Choroid plexus epithelial cell (primary cell): Measurements from ENCODE around the gene GORASP2.

Source experiments
- DNase-seq: peaks from one replicate; pipeline ENCODE4 v3.0.0-alpha.2; 2010; ENCODE audit warnings: low read depth
- H3K4me3 ChIP-seq: 2 replicates; pipeline ENCODE4 v1.5.1; 2011; ENCODE audit warnings: low read depth, mild to moderate bottlenecking, control low read depth, low read length, moderate library complexity
- CTCF ChIP-seq: conservative IDR thresholded peaks from 2 replicates; pipeline ENCODE4 v1.5.1; 2011; ENCODE audit warnings: low read depth, mild to moderate bottlenecking, control low read depth, inconsistent platforms, low read length, moderate library complexity

GORASP2 gene

GRCh38 chr2:171009386-171009785 lies 80.3 kb downstream of the GORASP2 start:
- TF ChIP-seq CTCF: no peak
- no peak overlapping the region for H3K4me3 ChIP-seq
- DNase-seq: no peak

GRCh38 chr2:171013851-171014250 lies 84.8 kb downstream of the GORASP2 start:
- DNase-seq: no peak
- no peak for TF ChIP-seq CTCF

GRCh38 chr2:171016125-171016524 lies 87.1 kb downstream of the GORASP2 start:
- H3K4me3 ChIP-seq: no peak overlapping the region
- no peak for DNase-seq
- no peak for TF ChIP-seq CTCF

More at GRCh38 chr2:171013851-171014250, 84.8 kb downstream of the GORASP2 start:
- no peak overlapping the region for H3K4me3 ChIP-seq
